ENCODE results near the gene LMNTD2.

The LMNTD2 gene

DNA sequence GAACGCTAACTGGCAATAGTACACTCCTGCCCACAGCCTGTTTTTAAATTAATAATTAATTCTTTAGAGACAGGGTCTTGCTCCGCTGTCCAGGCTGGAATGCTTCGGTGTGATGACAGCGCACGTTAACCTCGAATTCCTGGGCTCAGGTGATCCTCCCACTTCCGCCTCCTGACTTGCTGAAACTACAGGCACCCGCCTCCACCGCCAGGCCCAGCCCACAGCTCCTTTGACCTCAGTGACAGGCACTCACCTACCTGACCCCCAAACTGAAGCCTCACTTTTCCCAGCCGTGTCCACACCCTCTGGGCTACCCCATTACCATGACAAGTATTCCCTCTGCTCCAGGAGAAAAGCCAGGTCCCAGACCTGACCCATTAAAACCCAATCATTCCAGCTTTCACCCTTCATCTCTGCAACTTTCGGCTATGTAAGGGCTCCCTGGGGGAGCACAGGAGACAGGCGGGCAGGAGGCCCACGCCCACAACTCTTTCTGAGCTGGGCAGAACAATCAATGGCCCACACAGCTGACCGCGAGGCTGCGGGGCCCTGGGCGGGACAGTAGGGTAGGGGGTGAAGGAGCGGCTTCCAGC, 730 bp downstream of the LMNTD2 start:
- no peak for TF ChIP-seq CTCF (IDR thresholded peaks at IDR 0.05)
- Histone ChIP-seq H3K27me3 (ENCODE audit: control insufficient read depth, insufficient read depth, low read length) (no peaks in the 10 kb centered on the region), H3K4me1 (no peaks in the 10 kb centered on the region), H3K9ac (no peak overlapping the region), H3K27ac (peak overlapping the region; percentile 24), H3K79me2 (no peaks in the 10 kb centered on the region), H3K4me2 (ENCODE audit: low read length) (peak overlapping the region; percentile 79), H3K36me3 (ENCODE audit: control insufficient read depth, insufficient read depth, low read length) (no peaks in the 10 kb centered on the region), H3K9me3 (ENCODE audit: control insufficient read depth, low read length) (no peaks in the 10 kb centered on the region), H2AFZ (peak overlapping the region; percentile 87), H3K4me3 (ENCODE audit: low read depth, low read length) (peak overlapping the region; percentile 55)

- Histone ChIP-seq H3K36me3 (ENCODE audit: control insufficient read depth, insufficient read depth, low read length) (no peaks in the 10 kb centered on the region), H3K27me3 (ENCODE audit: control insufficient read depth, insufficient read depth, low read length) (no peaks in the 10 kb centered on the region), H3K9ac (no peak overlapping the region), H2AFZ (no peak overlapping the region), H3K27ac (no peak overlapping the region), H3K79me2 (no peaks in the 10 kb centered on the region), H3K4me2 (ENCODE audit: low read length) (no peak overlapping the region), H3K4me3 (ENCODE audit: low read depth, low read length) (no peak overlapping the region), H3K9me3 (ENCODE audit: control insufficient read depth, low read length) (no peaks in the 10 kb centered on the region), H3K4me1 (no peaks in the 10 kb centered on the region)
- TF ChIP-seq CTCF (IDR thresholded peaks at IDR 0.05), result no peak
These were observed 1.4 kb downstream of the LMNTD2 start for GRCh38 chr11:559020-559620.

DNA sequence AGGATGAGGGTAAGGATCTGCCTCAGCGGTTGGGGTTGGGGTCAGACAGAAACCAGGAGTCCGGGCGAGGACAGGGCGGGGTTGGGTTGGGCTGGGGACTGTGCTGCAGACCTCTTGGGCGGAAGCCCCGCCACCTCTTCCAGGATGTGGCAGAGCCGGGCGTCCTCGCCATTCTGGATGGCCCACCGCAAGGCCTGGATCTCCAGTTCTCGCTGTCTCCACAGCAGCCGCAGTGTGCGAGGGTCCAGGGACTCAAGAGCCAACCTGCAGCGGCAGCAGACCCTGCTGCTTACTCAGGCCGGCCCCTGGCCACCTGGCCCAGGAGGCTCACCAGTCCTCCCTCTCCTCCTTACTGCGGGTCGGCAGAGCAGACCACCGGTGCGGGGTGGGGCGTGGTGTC, 2.0 kb downstream of the LMNTD2 start:
- no peaks in the 10 kb centered on the region for H3K9me3 ChIP-seq (ENCODE audit: control insufficient read depth, low read length)
- H3K4me2 ChIP-seq (ENCODE audit: low read length), result no peak overlapping the region
- no peak overlapping the region for H3K9ac ChIP-seq
- no peak overlapping the region for H2AFZ ChIP-seq
- no peak overlapping the region for H3K27ac ChIP-seq
- no peak for TF ChIP-seq CTCF (IDR thresholded peaks at IDR 0.05)
- H3K79me2 ChIP-seq, result no peaks in the 10 kb centered on the region
- H3K4me1 ChIP-seq, result no peaks in the 10 kb centered on the region
- H3K27me3 ChIP-seq (ENCODE audit: control insufficient read depth, insufficient read depth, low read length), result no peaks in the 10 kb centered on the region
- H3K4me3 ChIP-seq (ENCODE audit: low read depth, low read length), result no peak overlapping the region
- H3K36me3 ChIP-seq (ENCODE audit: control insufficient read depth, insufficient read depth, low read length), result no peaks in the 10 kb centered on the region

- Histone ChIP-seq H3K9ac (no peak overlapping the region), H3K27me3 (ENCODE audit: control insufficient read depth, insufficient read depth, low read length) (no peaks in the 10 kb centered on the region), H3K9me3 (ENCODE audit: control insufficient read depth, low read length) (no peaks in the 10 kb centered on the region), H3K27ac (no peak overlapping the region), H3K4me1 (no peaks in the 10 kb centered on the region), H3K79me2 (no peaks in the 10 kb centered on the region), H2AFZ (no peak overlapping the region), H3K4me2 (ENCODE audit: low read length) (no peak overlapping the region), H3K36me3 (ENCODE audit: control insufficient read depth, insufficient read depth, low read length) (no peaks in the 10 kb centered on the region), H3K4me3 (ENCODE audit: low read depth, low read length) (no peak overlapping the region)
- no peak for TF ChIP-seq CTCF (IDR thresholded peaks at IDR 0.05)
These were observed 3.0 kb downstream of the LMNTD2 start for GRCh38 chr11:557328-558132.
